HUES48 (cell line): Measurements from ENCODE around the gene PIK3R4.
A peak's percentile ranks its signal among the peaks of the same experiment; 100 is the strongest.

Experiments used
- H3K27ac ChIP-seq: one replicate; pipeline ENCODE4 v1.7.0; 2013; ENCODE audit warnings: low read depth, low read length, inconsistent platforms
- H3K27me3 ChIP-seq: 2 replicates; pipeline ENCODE4 v1.6.1; 2013; ENCODE audit warnings: mild to moderate bottlenecking, low read length; ENCODE audit not compliant: control insufficient read depth, insufficient read depth
- H3K36me3 ChIP-seq: 2 replicates; pipeline ENCODE4 v1.6.1; 2013; ENCODE audit warnings: low read length; ENCODE audit not compliant: control insufficient read depth, insufficient read depth
- H3K4me1 ChIP-seq: 2 replicates; pipeline ENCODE4 v1.6.1; 2013; ENCODE audit warnings: mild to moderate bottlenecking, low read length; ENCODE audit not compliant: control insufficient read depth, insufficient read depth
- H3K4me3 ChIP-seq: 2 replicates; pipeline ENCODE4 v1.5.1; 2013; ENCODE audit warnings: mild to moderate bottlenecking, low read depth, low read length
- H3K9ac ChIP-seq: 2 replicates; pipeline ENCODE4 v1.6.1; 2013; ENCODE audit warnings: mild to moderate bottlenecking, low read depth, low read length, moderate library complexity
- H3K9me3 ChIP-seq: 2 replicates; pipeline ENCODE4 v1.6.1; 2013; ENCODE audit warnings: low read length; ENCODE audit not compliant: control insufficient read depth, insufficient read depth

Gene PIK3R4

GRCh38 chr3:130770644-130771043 lies 24.0 kb upstream of the PIK3R4 start:
- H3K27me3 ChIP-seq, result no peaks in the 10 kb centered on the region
- H3K4me1 ChIP-seq, result no peaks in the 10 kb centered on the region
- no peak overlapping the region for H3K4me3 ChIP-seq
- H3K9me3 ChIP-seq, result no peaks in the 10 kb centered on the region
- no peak overlapping the region for H3K9ac ChIP-seq
- no peaks in the 10 kb centered on the region for H3K36me3 ChIP-seq
- H3K27ac ChIP-seq, result no peak overlapping the region

DNA sequence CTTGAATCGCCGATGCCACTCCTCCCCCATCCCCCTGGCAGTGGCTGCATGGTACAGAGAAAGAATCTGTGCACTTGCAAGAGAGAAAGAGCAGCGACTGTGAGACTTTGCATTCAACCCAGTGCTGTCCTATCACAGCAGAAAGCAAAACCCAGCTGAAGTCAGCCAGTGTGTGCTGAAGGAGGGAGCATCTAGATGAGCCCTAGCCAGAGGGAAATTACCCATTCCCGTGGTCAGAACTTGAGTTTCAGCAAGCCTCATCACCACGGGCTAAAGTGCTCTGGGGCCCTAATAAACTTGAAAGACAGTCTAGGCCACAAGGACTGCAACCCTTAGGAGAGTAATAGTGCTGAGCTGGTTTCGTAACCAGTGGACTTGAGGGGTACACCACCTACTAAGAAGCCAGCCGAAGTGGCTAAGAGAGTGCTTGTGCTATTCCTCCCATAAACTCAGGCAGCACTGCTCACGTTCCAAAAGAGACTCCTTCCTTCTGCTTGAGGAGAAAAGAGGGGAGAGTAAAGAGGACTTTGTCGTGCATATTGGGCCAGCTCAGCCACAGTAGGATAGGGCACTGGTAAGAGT lies 15.2 kb upstream of the PIK3R4 start:
- Histone ChIP-seq H3K27me3 (no peaks in the 10 kb centered on the region), H3K4me1 (no peaks in the 10 kb centered on the region), H3K4me3 (no peak overlapping the region), H3K27ac (no peak overlapping the region), H3K9ac (no peak overlapping the region), H3K9me3 (no peaks in the 10 kb centered on the region), H3K36me3 (no peaks in the 10 kb centered on the region)

DNA sequence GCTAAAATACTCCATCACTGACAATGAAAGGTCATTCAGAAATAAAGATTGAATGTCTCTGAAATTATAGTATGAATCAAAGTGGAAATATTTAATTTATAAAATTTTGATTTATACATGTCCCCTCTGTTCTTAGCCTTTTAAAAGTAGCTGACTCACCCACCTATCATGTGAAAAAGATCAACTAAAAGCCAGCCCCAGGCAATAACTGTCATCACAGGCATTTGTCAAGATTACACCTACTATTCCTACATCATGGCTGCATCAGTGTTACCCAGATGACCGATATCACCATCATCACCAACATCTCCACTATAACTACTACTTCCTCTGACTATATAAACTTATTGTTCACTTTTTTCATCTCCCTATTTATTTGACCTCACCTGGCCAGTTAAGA lies 14.3 kb upstream of the PIK3R4 start:
- Histone ChIP-seq H3K9me3 (no peaks in the 10 kb centered on the region), H3K27me3 (no peaks in the 10 kb centered on the region), H3K27ac (no peak overlapping the region), H3K36me3 (no peaks in the 10 kb centered on the region), H3K4me1 (no peaks in the 10 kb centered on the region), H3K4me3 (no peak overlapping the region), H3K9ac (no peak overlapping the region)

- no peak overlapping the region for H3K9ac ChIP-seq
- no peaks in the 10 kb centered on the region for H3K9me3 ChIP-seq
- H3K36me3 ChIP-seq, result no peaks in the 10 kb centered on the region
- H3K4me1 ChIP-seq, result no peaks in the 10 kb centered on the region
- 0 out of 2 replicates have a peak overlapping the region, but pooled peaks have one; percentile 13 for H3K4me3 ChIP-seq
- no peak overlapping the region for H3K27ac ChIP-seq
- no peaks in the 10 kb centered on the region for H3K27me3 ChIP-seq
Measured at GRCh38 chr3:130759692-130760338, 13.2 kb upstream of the PIK3R4 start.

DNA sequence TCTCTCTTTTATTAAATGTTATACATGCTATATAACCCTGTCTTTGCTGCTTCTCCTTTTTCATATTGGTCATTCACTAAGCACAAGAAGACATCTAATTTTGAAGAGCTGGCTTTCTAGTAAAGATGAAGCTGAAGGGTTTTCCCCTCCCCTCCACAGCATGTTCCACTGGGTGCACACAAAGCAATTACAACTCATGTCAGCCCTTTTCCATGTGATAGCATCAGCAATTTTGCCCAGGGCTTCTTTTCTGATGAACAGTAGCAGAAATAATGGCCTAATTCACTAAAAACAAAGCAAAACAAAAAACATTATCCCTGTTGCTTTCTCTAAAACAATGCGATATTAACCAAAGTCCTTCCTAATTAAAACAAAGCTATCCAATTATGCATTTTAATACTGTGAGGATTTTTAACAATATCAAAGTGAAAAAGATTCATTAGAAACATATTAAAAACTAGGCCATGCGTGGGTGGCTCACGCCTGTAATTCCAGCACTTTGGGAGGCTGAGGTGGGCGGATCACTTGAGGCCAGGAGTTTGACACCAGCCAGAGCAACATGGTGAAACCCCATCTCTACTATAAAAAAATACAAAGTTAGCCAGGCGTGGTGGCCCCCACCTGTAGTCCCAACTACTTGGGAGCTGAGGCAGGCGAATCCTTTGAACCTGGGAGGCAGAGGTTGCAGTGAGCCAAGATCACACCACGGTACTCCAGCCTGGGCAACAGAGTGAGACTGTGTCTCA lies 12.2 kb upstream of the PIK3R4 start:
- no peak overlapping the region for H3K9ac ChIP-seq

DNA sequence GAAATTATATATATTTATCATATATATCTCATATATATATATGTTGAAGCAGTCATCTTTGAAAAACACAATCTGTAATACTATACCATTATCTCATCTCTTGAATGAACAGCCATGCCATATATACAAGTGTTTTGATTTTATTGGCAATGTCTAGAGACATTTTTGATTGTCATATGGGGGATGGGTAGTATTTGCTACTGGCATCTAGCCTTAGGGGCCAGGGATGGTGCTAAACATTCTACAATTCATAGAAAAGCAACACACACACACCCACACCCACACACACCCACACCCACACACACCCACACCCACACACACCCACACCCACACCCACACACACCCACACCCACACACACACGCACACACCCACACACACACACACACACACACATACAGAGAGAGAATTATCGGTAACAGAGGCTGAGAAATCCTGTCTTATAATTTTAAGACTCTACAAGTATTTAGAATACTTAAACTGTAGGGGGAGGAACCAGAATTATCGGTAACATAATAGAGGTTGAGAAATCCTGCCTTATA lies 11.1 kb upstream of the PIK3R4 start:
- H3K27ac ChIP-seq, result no peak overlapping the region
- H3K36me3 ChIP-seq, result no peaks in the 10 kb centered on the region
- H3K4me3 ChIP-seq, result no peak overlapping the region
- no peaks in the 10 kb centered on the region for H3K4me1 ChIP-seq
- H3K27me3 ChIP-seq, result no peaks in the 10 kb centered on the region
- H3K9me3 ChIP-seq, result no peaks in the 10 kb centered on the region
- H3K9ac ChIP-seq, result no peak overlapping the region

More for the DNA sequence above, 12.2 kb upstream of the PIK3R4 start:
- no peaks in the 10 kb centered on the region for H3K4me1 ChIP-seq
- H3K27me3 ChIP-seq, result no peaks in the 10 kb centered on the region
- no peaks in the 10 kb centered on the region for H3K9me3 ChIP-seq
- no peak overlapping the region for H3K4me3 ChIP-seq
- no peak overlapping the region for H3K27ac ChIP-seq
- H3K36me3 ChIP-seq, result no peaks in the 10 kb centered on the region

DNA sequence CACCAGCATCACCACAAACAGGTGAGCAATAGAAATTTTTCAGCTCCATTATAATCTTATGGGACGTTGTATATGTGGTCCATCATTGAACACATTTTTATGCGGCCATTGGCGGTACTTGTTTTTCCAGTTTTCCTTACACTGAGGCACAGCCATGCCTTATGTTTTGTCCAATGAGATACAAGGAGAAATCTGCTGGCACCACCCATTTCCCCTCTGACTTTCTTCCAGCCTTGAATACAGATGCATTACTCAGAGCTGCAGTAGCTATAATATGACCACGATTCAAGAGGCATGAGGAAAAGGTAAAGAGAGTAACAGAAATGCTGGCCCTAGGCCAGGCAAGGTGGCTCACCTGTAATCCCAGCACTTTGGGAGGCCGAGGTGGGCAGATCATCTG lies 9.0 kb upstream of the PIK3R4 start:
- Histone ChIP-seq H3K36me3 (no peaks in the 10 kb centered on the region), H3K9me3 (no peaks in the 10 kb centered on the region), H3K27me3 (no peaks in the 10 kb centered on the region), H3K4me3 (no peak overlapping the region), H3K9ac (no peak overlapping the region), H3K27ac (no peak overlapping the region), H3K4me1 (no peaks in the 10 kb centered on the region)

DNA sequence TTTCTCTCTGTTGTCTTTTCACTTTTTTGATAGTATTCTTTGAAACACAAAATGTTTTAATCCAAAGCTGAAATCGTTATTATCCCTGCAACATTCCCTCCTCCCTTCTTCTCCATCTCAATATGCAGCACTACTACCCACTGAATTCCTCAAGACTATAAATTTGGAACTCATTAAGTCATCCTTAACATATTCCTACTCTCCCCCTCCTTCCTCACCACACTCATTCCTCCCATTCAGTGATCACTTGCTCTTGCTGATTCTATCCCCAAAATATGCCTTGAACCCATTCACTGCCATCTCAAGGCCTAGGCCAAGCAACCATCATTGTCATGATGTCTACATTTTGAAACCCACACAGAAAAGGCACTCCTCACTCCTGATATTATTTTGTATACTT lies 2.4 kb upstream of the PIK3R4 start:
- no peak overlapping the region for H3K9ac ChIP-seq
- H3K4me3 ChIP-seq, result no peak overlapping the region
- H3K27me3 ChIP-seq, result no peaks in the 10 kb centered on the region
- no peak overlapping the region for H3K27ac ChIP-seq
- H3K4me1 ChIP-seq, result no peaks in the 10 kb centered on the region; the same call in 1 of the 2 replicates
- no peaks in the 10 kb centered on the region for H3K9me3 ChIP-seq
- peaks cover 10% of the 10 kb centered on the region for H3K36me3 ChIP-seq

DNA sequence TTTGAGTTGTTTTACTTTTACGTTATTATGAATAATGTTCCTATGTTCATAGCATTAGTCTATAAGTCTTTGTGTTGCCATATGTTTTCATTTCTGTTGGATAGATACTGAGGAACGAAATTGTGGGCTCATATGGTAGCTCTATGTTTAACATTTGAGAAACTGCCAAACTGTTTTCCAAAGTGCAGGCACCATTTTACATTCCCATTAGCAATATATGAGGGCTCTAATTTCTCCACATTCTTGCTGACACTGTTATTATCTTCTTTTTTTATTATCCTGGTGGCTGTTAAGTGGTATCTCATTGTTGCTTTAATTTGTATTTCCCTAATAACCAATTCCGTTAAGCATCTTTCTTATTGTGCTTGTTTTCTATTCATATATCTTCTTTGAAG lies 1.8 kb upstream of the PIK3R4 start:
- no peaks in the 10 kb centered on the region; the same call in 1 of the 2 replicates for H3K4me1 ChIP-seq
- H3K4me3 ChIP-seq, result peak overlapping the region; percentile 48
- H3K36me3 ChIP-seq, result peaks cover 15% of the 10 kb centered on the region
- no peak overlapping the region for H3K27ac ChIP-seq
- no peaks in the 10 kb centered on the region for H3K9me3 ChIP-seq
- no peaks in the 10 kb centered on the region for H3K27me3 ChIP-seq
- no peak overlapping the region for H3K9ac ChIP-seq

GRCh38 chr3:130743354-130743753 lies 3.3 kb downstream of the PIK3R4 start:
- Histone ChIP-seq H3K9me3 (no peaks in the 10 kb centered on the region), H3K9ac (no peak overlapping the region), H3K4me1 (no peaks in the 10 kb centered on the region; the same call in 1 of the 2 replicates), H3K27ac (no peak overlapping the region), H3K27me3 (no peaks in the 10 kb centered on the region), H3K4me3 (no peak overlapping the region), H3K36me3 (peaks cover 25% of the 10 kb centered on the region)
